GM12878 (cell line): ENCODE data around the gene ABCB10.

ENCODE experiments used
- ATF2 ChIP-seq: IDR thresholded peaks from 2 replicates; pipeline ENCODE4 v1.6.1; 2012; ENCODE audit warnings: low read length, inconsistent platforms
- BACH1 ChIP-seq: fragments of 450-650 bp; IDR thresholded peaks from 2 replicates; pipeline ENCODE4 v1.6.1; 2017; ENCODE audit warnings: mild to moderate bottlenecking, borderline replicate concordance
- CTCF ChIP-seq, 3 experiments: IDR thresholded peaks in 2 of 3; conservative IDR thresholded peaks in 1 of 3; 2 replicates each; pipeline ENCODE4 v1.5.1; 2011; ENCODE audit warnings: low read depth in 3 of 3, low read length in 3 of 3, mild to moderate bottlenecking in 3 of 3, control low read depth in 2 of 3, moderate library complexity in 2 of 3, inconsistent platforms in 1 of 3, mixed read lengths in 1 of 3; ENCODE audit not compliant: control insufficient read depth in 2 of 3, insufficient read depth in 1 of 3; ENCODE audit errors: extremely low read depth in 1 of 3
- ELK1 ChIP-seq: IDR thresholded peaks from 2 replicates; pipeline ENCODE4 v1.6.1; 2012; ENCODE audit warnings: low read depth, low read length, improper control_type of control experiment
- EP300 ChIP-seq, 2 experiments: fragments of 150-350 bp in 1 of 2; IDR thresholded peaks; 2 replicates each; pipeline ENCODE4 v1.6.1; 2011 to 2012; ENCODE audit warnings: low read depth in 2 of 2, low read length in 2 of 2, borderline replicate concordance in 1 of 2, improper control_type of control experiment in 1 of 2, inconsistent platforms in 1 of 2; ENCODE audit not compliant: control insufficient read depth in 1 of 2
- ESRRA ChIP-seq: IDR thresholded peaks from 2 replicates; pipeline ENCODE4 v1.6.1; 2012; ENCODE audit warnings: mild to moderate bottlenecking, low read length, improper control_type of control experiment
- ETV6 ChIP-seq, 2 experiments: fragments of 450-650 bp in 1 of 2; IDR thresholded peaks in 1 of 2; conservative IDR thresholded peaks in 1 of 2; 2 replicates each; pipeline ENCODE4 v1.6.1; 2014; ENCODE audit warnings: antibody characterized with exemption in 1 of 2, borderline replicate concordance in 1 of 2, low read depth in 1 of 2, mild to moderate bottlenecking in 1 of 2, moderate library complexity in 1 of 2
- GABPA ChIP-seq: IDR thresholded peaks from 2 replicates; pipeline ENCODE4 v1.6.1; 2014; ENCODE audit warnings: antibody characterized with exemption, low read depth, mild to moderate bottlenecking, inconsistent platforms
- MYB ChIP-seq: fragments of 150-350 bp; IDR thresholded peaks from 2 replicates; pipeline ENCODE4 v1.6.1; 2014; ENCODE audit warnings: mild to moderate bottlenecking, low read depth, low read length, borderline replicate concordance
- PBX3 ChIP-seq: IDR thresholded peaks from 2 replicates; pipeline ENCODE4 v1.6.1; 2011; ENCODE audit warnings: mild to moderate bottlenecking, low read depth, low read length, moderate library complexity; ENCODE audit not compliant: insufficient replicate concordance
- POLR2A ChIP-seq: IDR thresholded peaks from 2 replicates; pipeline ENCODE4 v1.6.1; 2011; ENCODE audit warnings: low read depth, mild to moderate bottlenecking, low read length
- RELB ChIP-seq: fragments of 450-650 bp; IDR thresholded peaks from 2 replicates; pipeline ENCODE4 v1.6.1; 2017; ENCODE audit warnings: low read depth, mild to moderate bottlenecking, moderate library complexity
- REST ChIP-seq: IDR thresholded peaks from 2 replicates; pipeline ENCODE4 v1.6.1; 2012; ENCODE audit warnings: mild to moderate bottlenecking, low read depth, low read length
- ZBTB40 ChIP-seq: fragments of 450-650 bp; IDR thresholded peaks from 2 replicates; pipeline ENCODE4 v1.6.1; 2016; ENCODE audit warnings: mild to moderate bottlenecking, moderate library complexity, borderline replicate concordance

GRCh38 chr1:229535230-229535629 is 23.3 kb downstream of the ABCB10 start:
- TF ChIP-seq ELK1 (no peak), BACH1 (no peak), MYB (no peak), POLR2A (no peak), REST (no peak), CTCF (IDR thresholded peaks at IDR 0.05 in 2 of 3, conservative IDR thresholded peaks at IDR 0.05 in 1 of 3; ENCODE audit: control insufficient read depth in 2 of 3, extremely low read depth in 1 of 3, insufficient read depth in 1 of 3, low read depth in 3 of 3, low read length in 3 of 3) (no peak), EP300 (IDR thresholded peaks at IDR 0.05; ENCODE audit: borderline replicate concordance in 1 of 2, control insufficient read depth in 1 of 2, low read depth in 2 of 2, low read length in 2 of 2) (no peak), RELB (no peak), ATF2 (no peak), ZBTB40 (no peak), GABPA (no peak), ETV6 (conservative IDR thresholded peaks at IDR 0.05 in 1 of 2, IDR thresholded peaks at IDR 0.05 in 1 of 2; ENCODE audit: borderline replicate concordance in 1 of 2, low read depth in 1 of 2) (no peak), ESRRA (no peak), PBX3 (no peak)
